ENCODE data around the gene DCC. TPM values are rescaled to one million over a fixed set of nuclear protein-coding genes. Genes with fewer than 3 reads are reported as not detected.
A peak's percentile ranks its signal among the peaks of the same experiment; 100 is the strongest.

DCC gene
- total RNA-seq, 1 donor from 2014 or later, result 0.24 TPM

DNA sequence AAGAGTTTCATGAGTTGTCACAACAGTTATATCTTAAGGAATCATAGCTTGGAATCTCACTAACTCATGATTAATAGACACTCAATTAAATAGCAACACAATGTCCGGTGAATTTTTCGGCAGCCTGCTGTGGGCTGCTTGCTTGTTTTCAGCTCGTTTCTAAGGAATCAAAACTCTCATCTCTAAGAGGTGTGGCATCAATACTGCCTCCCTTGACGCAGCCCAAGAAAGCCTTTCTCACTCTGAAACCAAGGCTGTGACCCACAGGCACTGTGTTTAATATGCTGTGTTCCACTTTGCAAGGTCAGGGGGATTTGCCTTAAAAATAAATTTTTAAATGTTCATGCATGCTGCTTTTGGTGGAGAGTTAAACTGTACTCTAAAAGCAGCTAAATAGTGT lies 5.4 kb downstream of the DCC start:
- H3K27me3 Mint-ChIP-seq (ENCODE audit: unreplicated experiment), result peaks cover 27% of the 10 kb centered on the region
- no peaks in the 10 kb centered on the region for H3K9me3 Mint-ChIP-seq (ENCODE audit: unreplicated experiment)
- no peak for DNase-seq (ENCODE audit: extremely low spot score, unreplicated experiment)
- TF ChIP-seq, protein P1, sequence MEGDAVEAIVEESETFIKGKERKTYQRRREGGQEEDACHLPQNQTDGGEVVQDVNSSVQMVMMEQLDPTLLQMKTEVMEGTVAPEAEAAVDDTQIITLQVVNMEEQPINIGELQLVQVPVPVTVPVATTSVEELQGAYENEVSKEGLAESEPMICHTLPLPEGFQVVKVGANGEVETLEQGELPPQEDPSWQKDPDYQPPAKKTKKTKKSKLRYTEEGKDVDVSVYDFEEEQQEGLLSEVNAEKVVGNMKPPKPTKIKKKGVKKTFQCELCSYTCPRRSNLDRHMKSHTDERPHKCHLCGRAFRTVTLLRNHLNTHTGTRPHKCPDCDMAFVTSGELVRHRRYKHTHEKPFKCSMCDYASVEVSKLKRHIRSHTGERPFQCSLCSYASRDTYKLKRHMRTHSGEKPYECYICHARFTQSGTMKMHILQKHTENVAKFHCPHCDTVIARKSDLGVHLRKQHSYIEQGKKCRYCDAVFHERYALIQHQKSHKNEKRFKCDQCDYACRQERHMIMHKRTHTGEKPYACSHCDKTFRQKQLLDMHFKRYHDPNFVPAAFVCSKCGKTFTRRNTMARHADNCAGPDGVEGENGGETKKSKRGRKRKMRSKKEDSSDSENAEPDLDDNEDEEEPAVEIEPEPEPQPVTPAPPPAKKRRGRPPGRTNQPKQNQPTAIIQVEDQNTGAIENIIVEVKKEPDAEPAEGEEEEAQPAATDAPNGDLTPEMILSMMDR (IDR thresholded peaks at IDR 0.05), result no peak
- H3K4me1 Mint-ChIP-seq (ENCODE audit: unreplicated experiment), result peaks cover 16% of the 10 kb centered on the region
- H3K36me3 Mint-ChIP-seq (ENCODE audit: unreplicated experiment), result peaks cover 2% of the 10 kb centered on the region
- no peak overlapping the region for H3K4me3 Mint-ChIP-seq (ENCODE audit: unreplicated experiment)
- H3K27ac Mint-ChIP-seq (ENCODE audit: unreplicated experiment), result no peak overlapping the region

DNA sequence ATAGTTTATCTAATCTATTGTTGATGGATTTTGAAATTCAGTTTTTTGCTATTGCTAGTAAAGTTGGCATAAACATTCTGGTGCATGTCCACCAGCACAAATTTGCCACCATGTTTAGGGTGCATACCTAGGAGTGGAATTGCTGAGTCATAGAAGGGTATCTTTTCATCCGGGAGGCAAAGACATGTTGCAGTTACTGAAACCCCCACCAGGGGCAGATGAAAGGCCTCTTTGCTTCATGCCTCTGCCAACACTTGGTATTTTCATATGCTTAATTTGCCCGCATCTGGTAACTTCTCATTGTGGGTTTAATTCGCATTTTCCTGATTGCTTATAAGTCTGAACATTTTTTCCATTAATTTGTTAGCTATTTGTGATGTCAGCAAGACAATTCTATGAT lies 8.2 kb downstream of the DCC start:
- Mint-ChIP-seq H3K4me3 (ENCODE audit: unreplicated experiment) (no peak overlapping the region), H3K27me3 (ENCODE audit: unreplicated experiment) (peaks cover 14% of the 10 kb centered on the region), H3K27ac (ENCODE audit: unreplicated experiment) (no peak overlapping the region), H3K36me3 (ENCODE audit: unreplicated experiment) (no peaks in the 10 kb centered on the region), H3K4me1 (ENCODE audit: unreplicated experiment) (no peaks in the 10 kb centered on the region), H3K9me3 (ENCODE audit: unreplicated experiment) (peaks cover 3% of the 10 kb centered on the region)
- TF ChIP-seq, protein P1 (IDR thresholded peaks at IDR 0.05), result peak; percentile 35
- DNase-seq (ENCODE audit: extremely low spot score, unreplicated experiment), result no peak

DNA sequence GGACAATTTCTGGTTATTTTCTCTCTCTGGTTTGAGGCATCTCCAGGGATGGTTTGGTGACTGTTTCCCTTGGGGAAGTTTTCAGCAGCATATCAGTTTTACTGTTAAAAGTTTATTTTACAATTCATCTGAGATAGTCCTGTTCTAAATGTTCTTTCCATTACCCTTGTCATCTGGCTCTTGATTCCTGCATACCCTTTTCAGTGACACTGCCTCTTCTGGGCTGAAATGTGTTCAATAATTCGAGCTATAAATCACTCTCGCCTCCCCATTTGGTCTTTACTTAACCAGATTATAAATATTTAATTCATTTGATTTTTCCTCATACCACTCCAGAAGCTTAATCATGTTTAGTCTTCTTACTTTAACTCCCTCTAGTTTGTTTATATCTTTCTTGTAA lies 9.5 kb downstream of the DCC start:
- H3K4me3 Mint-ChIP-seq (ENCODE audit: unreplicated experiment), result no peak overlapping the region
- TF ChIP-seq, protein P1 (IDR thresholded peaks at IDR 0.05), result no peak
- no peak overlapping the region for H3K27ac Mint-ChIP-seq (ENCODE audit: unreplicated experiment)
- peaks cover 3% of the 10 kb centered on the region for H3K9me3 Mint-ChIP-seq (ENCODE audit: unreplicated experiment)
- H3K27me3 Mint-ChIP-seq (ENCODE audit: unreplicated experiment), result peaks cover 17% of the 10 kb centered on the region
- DNase-seq (ENCODE audit: extremely low spot score, unreplicated experiment), result no peak
- no peaks in the 10 kb centered on the region for H3K36me3 Mint-ChIP-seq (ENCODE audit: unreplicated experiment)
- H3K4me1 Mint-ChIP-seq (ENCODE audit: unreplicated experiment), result no peaks in the 10 kb centered on the region

DNA sequence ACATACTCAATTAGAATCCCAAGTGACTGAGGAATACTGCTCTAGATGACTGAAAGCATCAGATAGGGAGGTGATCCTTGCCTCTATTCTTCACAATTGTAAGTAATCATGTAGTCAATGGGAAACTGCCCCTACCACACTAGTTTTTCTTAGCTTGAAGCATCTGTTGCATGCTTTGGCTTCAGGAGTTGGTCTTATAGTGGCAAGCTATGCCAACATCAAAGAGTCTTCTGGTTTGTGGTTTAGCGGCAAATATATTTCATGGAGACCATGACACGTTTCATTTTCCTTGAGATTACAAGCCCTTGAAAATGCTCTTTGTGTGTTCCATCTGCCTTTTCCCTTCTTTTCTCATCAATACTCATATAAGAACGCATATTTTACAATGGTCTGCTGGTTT lies 12.9 kb downstream of the DCC start:
- no peaks in the 10 kb centered on the region for H3K36me3 Mint-ChIP-seq (ENCODE audit: unreplicated experiment)
- no peaks in the 10 kb centered on the region for H3K4me1 Mint-ChIP-seq (ENCODE audit: unreplicated experiment)
- no peak overlapping the region for H3K27ac Mint-ChIP-seq (ENCODE audit: unreplicated experiment)
- no peak for DNase-seq (ENCODE audit: extremely low spot score, unreplicated experiment)
- H3K4me3 Mint-ChIP-seq (ENCODE audit: unreplicated experiment), result no peak overlapping the region
- peaks cover 8% of the 10 kb centered on the region for H3K27me3 Mint-ChIP-seq (ENCODE audit: unreplicated experiment)
- TF ChIP-seq, protein P1 (IDR thresholded peaks at IDR 0.05), result no peak
- H3K9me3 Mint-ChIP-seq (ENCODE audit: unreplicated experiment), result peaks cover 3% of the 10 kb centered on the region

DNA sequence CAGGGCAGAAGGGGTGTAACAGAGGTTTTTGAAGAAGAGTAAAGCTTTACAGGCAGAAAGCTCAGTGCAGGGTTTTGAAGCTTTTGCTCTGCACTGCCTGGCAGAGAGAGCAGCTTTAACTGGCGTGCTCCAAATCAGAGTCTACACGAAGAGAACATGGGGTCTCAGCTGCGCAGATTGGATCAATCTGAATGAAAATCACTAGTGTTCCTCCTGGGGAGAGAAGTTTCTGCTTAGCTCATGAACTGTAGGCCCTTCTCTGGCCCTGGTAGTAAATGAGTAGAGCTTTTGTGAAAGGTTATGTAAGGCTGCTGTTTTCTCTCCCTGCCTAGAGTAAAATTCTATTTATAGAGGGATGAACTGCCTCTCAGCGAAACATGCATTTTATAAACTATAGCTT lies 13.6 kb downstream of the DCC start:
- no peak overlapping the region for H3K4me3 Mint-ChIP-seq (ENCODE audit: unreplicated experiment)
- DNase-seq (ENCODE audit: extremely low spot score, unreplicated experiment), result no peak
- peaks cover 8% of the 10 kb centered on the region for H3K27me3 Mint-ChIP-seq (ENCODE audit: unreplicated experiment)
- no peaks in the 10 kb centered on the region for H3K36me3 Mint-ChIP-seq (ENCODE audit: unreplicated experiment)
- H3K4me1 Mint-ChIP-seq (ENCODE audit: unreplicated experiment), result no peaks in the 10 kb centered on the region
- H3K9me3 Mint-ChIP-seq (ENCODE audit: unreplicated experiment), result peaks cover 3% of the 10 kb centered on the region
- TF ChIP-seq, protein P1 (IDR thresholded peaks at IDR 0.05), result no peak
- H3K27ac Mint-ChIP-seq (ENCODE audit: unreplicated experiment), result no peak overlapping the region
